HepG2 (cell line): Measurements from ENCODE around the gene SAYSD1.

ENCODE experiments used
- BRCA1 ChIP-seq: sonication (generic); formaldehyde crosslinking; IDR thresholded peaks from 2 replicates; pipeline ENCODE4 v1.4.0; 2020; ENCODE audit warnings: missing genetic modification reagents
- MED8 ChIP-seq: sonication (generic); formaldehyde crosslinking; IDR thresholded peaks from 2 replicates; pipeline ENCODE4 v1.8.1; 2023; ENCODE audit warnings: mild to moderate bottlenecking, missing genetic modification reagents; ENCODE audit not compliant: insufficient replicate concordance
- NR2C2 ChIP-seq: sonication (generic); formaldehyde crosslinking; IDR thresholded peaks from 2 replicates; pipeline ENCODE4 v1.4.0; 2020; ENCODE audit warnings: missing genetic modification reagents, mild to moderate bottlenecking, moderate library complexity, borderline replicate concordance
- TAF1 ChIP-seq: sonication (generic); formaldehyde crosslinking; IDR thresholded peaks from 2 replicates; pipeline ENCODE4 v1.4.0; 2020; ENCODE audit warnings: missing genetic modification reagents
- TARDBP ChIP-seq: sonication (generic); formaldehyde crosslinking; IDR thresholded peaks from 2 replicates; pipeline ENCODE4 v1.8.0; 2022; ENCODE audit warnings: mild to moderate bottlenecking, missing genetic modification reagents
- ZNF138 ChIP-seq: sonication (generic); formaldehyde crosslinking; IDR thresholded peaks from 2 replicates; pipeline ENCODE4 v1.5.0; 2020; ENCODE audit warnings: mild to moderate bottlenecking, low read depth, missing genetic modification reagents
- TF ChIP-seq, protein P1 (sequence below): sonication (generic); formaldehyde crosslinking; IDR thresholded peaks from 2 replicates; pipeline ENCODE4 v1.4.0; 2020; ENCODE audit warnings: missing genetic modification reagents
- TF ChIP-seq, protein P2 (sequence below): sonication (generic); formaldehyde crosslinking; IDR thresholded peaks from 2 replicates; pipeline ENCODE4 v1.5.0; 2020; ENCODE audit warnings: mild to moderate bottlenecking, missing genetic modification reagents
- TF ChIP-seq, protein P3 (sequence below): sonication (generic); formaldehyde crosslinking; IDR thresholded peaks from 2 replicates; pipeline ENCODE4 v1.5.0; 2020; ENCODE audit warnings: mild to moderate bottlenecking, missing genetic modification reagents, moderate library complexity

DNA sequence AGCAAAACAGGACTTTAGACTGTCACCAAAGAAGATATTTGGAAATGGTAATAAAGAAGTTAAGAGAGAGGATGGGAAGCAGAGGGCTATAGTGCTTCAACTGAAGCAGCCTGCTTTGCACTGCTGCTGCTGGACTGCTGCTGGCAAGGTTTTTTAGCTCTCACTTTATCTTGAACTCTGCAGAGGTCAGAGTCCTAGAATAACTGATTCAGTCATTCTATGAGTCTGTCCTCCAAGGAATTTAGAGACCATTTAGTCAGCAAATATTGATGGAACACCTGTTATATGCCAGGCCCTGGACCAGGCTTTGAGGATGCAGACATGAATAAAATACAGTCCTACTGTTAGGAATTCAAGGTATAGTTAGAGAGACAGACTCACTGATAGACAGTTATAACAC is 9.1 kb upstream of the SAYSD1 start:
- TF ChIP-seq BRCA1 (no peak), MED8 (CRISPR knock-in tag) (no peak), TAF1 (CRISPR knock-in tag) (no peak), ZNF138 (CRISPR knock-in tag) (no peak), NR2C2 (CRISPR knock-in tag) (no peak), TARDBP (no peak)
- TF ChIP-seq, protein P1, sequence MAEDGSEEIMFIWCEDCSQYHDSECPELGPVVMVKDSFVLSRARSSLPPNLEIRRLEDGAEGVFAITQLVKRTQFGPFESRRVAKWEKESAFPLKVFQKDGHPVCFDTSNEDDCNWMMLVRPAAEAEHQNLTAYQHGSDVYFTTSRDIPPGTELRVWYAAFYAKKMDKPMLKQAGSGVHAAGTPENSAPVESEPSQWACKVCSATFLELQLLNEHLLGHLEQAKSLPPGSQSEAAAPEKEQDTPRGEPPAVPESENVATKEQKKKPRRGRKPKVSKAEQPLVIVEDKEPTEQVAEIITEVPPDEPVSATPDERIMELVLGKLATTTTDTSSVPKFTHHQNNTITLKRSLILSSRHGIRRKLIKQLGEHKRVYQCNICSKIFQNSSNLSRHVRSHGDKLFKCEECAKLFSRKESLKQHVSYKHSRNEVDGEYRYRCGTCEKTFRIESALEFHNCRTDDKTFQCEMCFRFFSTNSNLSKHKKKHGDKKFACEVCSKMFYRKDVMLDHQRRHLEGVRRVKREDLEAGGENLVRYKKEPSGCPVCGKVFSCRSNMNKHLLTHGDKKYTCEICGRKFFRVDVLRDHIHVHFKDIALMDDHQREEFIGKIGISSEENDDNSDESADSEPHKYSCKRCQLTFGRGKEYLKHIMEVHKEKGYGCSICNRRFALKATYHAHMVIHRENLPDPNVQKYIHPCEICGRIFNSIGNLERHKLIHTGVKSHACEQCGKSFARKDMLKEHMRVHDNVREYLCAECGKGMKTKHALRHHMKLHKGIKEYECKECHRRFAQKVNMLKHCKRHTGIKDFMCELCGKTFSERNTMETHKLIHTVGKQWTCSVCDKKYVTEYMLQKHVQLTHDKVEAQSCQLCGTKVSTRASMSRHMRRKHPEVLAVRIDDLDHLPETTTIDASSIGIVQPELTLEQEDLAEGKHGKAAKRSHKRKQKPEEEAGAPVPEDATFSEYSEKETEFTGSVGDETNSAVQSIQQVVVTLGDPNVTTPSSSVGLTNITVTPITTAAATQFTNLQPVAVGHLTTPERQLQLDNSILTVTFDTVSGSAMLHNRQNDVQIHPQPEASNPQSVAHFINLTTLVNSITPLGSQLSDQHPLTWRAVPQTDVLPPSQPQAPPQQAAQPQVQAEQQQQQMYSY (CRISPR knock-in tag): no peak
- TF ChIP-seq, protein P2, sequence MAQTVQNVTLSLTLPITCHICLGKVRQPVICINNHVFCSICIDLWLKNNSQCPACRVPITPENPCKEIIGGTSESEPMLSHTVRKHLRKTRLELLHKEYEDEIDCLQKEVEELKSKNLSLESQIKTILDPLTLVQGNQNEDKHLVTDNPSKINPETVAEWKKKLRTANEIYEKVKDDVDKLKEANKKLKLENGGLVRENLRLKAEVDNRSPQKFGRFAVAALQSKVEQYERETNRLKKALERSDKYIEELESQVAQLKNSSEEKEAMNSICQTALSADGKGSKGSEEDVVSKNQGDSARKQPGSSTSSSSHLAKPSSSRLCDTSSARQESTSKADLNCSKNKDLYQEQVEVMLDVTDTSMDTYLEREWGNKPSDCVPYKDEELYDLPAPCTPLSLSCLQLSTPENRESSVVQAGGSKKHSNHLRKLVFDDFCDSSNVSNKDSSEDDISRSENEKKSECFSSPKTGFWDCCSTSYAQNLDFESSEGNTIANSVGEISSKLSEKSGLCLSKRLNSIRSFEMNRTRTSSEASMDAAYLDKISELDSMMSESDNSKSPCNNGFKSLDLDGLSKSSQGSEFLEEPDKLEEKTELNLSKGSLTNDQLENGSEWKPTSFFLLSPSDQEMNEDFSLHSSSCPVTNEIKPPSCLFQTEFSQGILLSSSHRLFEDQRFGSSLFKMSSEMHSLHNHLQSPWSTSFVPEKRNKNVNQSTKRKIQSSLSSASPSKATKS (CRISPR knock-in tag): no peak
- TF ChIP-seq, protein P3, sequence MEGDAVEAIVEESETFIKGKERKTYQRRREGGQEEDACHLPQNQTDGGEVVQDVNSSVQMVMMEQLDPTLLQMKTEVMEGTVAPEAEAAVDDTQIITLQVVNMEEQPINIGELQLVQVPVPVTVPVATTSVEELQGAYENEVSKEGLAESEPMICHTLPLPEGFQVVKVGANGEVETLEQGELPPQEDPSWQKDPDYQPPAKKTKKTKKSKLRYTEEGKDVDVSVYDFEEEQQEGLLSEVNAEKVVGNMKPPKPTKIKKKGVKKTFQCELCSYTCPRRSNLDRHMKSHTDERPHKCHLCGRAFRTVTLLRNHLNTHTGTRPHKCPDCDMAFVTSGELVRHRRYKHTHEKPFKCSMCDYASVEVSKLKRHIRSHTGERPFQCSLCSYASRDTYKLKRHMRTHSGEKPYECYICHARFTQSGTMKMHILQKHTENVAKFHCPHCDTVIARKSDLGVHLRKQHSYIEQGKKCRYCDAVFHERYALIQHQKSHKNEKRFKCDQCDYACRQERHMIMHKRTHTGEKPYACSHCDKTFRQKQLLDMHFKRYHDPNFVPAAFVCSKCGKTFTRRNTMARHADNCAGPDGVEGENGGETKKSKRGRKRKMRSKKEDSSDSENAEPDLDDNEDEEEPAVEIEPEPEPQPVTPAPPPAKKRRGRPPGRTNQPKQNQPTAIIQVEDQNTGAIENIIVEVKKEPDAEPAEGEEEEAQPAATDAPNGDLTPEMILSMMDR: no peak
